Neural cell (in vitro differentiated cells): Measurements from ENCODE around the gene ZNF521. TPM values are rescaled to one million over a fixed set of nuclear protein-coding genes. Genes with fewer than 3 reads are reported as not detected.

Source experiments
- H2AFZ ChIP-seq: fragments of 200-600, 300-800 bp; sonication (generic), shearing (Covaris generic); 2 replicates; pipeline ENCODE4 v1.6.0; 2014; ENCODE audit warnings: low read depth, mild to moderate bottlenecking, antibody characterized with exemption, low read length, moderate library complexity
- H3F3A ChIP-seq: fragments of 200-600 bp; shearing (Covaris generic); 2 replicates; pipeline ENCODE4 v1.6.1; 2016; ENCODE audit warnings: mild to moderate bottlenecking, moderate library complexity, mixed read lengths, antibody characterized with exemption, low read length; ENCODE audit not compliant: insufficient read depth, poor library complexity, severe bottlenecking
- H3K27ac ChIP-seq: fragments of 200-600, 300-800 bp; sonication (generic), shearing (Covaris generic); 2 replicates; pipeline ENCODE4 v1.5.1; 2014; ENCODE audit warnings: mild to moderate bottlenecking, low read length, moderate library complexity
- H3K27me3 ChIP-seq: fragments of 300-800, 200-600 bp; sonication (generic), shearing (Covaris generic); 2 replicates; pipeline ENCODE4 v1.6.0; 2014; ENCODE audit warnings: mild to moderate bottlenecking, low read depth, low read length, moderate library complexity; ENCODE audit not compliant: insufficient read depth
- H3K36me3 ChIP-seq: fragments of 300-800, 200-600 bp; sonication (generic), shearing (Covaris generic); 2 replicates; pipeline ENCODE4 v1.5.1; 2014; ENCODE audit warnings: mild to moderate bottlenecking, antibody characterized with exemption, low read length, moderate library complexity; ENCODE audit not compliant: insufficient read depth
- H3K4me2 ChIP-seq: fragments of 300-800, 200-600 bp; sonication (generic), shearing (Covaris generic); 2 replicates; pipeline ENCODE4 v1.6.0; 2014; ENCODE audit warnings: mild to moderate bottlenecking, low read length
- H3K4me3 ChIP-seq: fragments of 300-800, 200-600 bp; sonication (generic), shearing (Covaris generic); 2 replicates; pipeline ENCODE4 v1.5.1; 2014; ENCODE audit warnings: mild to moderate bottlenecking, low read length, moderate library complexity
- H3K79me2 ChIP-seq: fragments of 200-600 bp; shearing (Covaris generic); replicated peaks from 2 replicates; pipeline ENCODE4 v1.6.0; 2014; ENCODE audit warnings: mild to moderate bottlenecking, low read length, moderate library complexity; ENCODE audit not compliant: insufficient read depth
- H3K9ac ChIP-seq: fragments of 300-800, 200-600 bp; sonication (generic), shearing (Covaris generic); 2 replicates; pipeline ENCODE4 v1.6.1; 2016; ENCODE audit warnings: mild to moderate bottlenecking, low read length, mixed read lengths
- H3K9me2 ChIP-seq: fragments of 200-600 bp; shearing (Covaris generic); 2 replicates; pipeline ENCODE4 v1.6.1; 2016; ENCODE audit warnings: mild to moderate bottlenecking, low read length, mixed read lengths; ENCODE audit not compliant: insufficient read depth
- H3K9me3 ChIP-seq: fragments of 200-600, 300-800 bp; sonication (generic), shearing (Covaris generic); 2 replicates; pipeline ENCODE4 v1.6.1; 2016; ENCODE audit warnings: mild to moderate bottlenecking, mixed run types, low read length, moderate library complexity, mixed read lengths
- H4K20me1 ChIP-seq: fragments of 200-600 bp; shearing (Covaris generic); 2 replicates; pipeline ENCODE4 v1.6.1; 2016; ENCODE audit warnings: mild to moderate bottlenecking, mixed run types; ENCODE audit not compliant: insufficient read depth
- EP300 ChIP-seq: fragments of 450-650 bp; conservative IDR thresholded peaks from 2 replicates; pipeline ENCODE4 v1.6.1; 2014; ENCODE audit warnings: antibody characterized with exemption, mild to moderate bottlenecking, moderate library complexity; ENCODE audit not compliant: poor library complexity, severe bottlenecking
- EZH2 ChIP-seq: fragments of 200-600, 300-800 bp; shearing (Covaris generic), sonication (generic); IDR thresholded peaks from 2 replicates; pipeline ENCODE4 v1.6.1; 2014; ENCODE audit warnings: antibody characterized with exemption, low read length, borderline replicate concordance, mild to moderate bottlenecking; ENCODE audit not compliant: insufficient read depth, poor library complexity, severe bottlenecking
- MXI1 ChIP-seq: fragments of 450-650 bp; conservative IDR thresholded peaks from 2 replicates; pipeline ENCODE4 v1.6.1; 2014; ENCODE audit warnings: antibody characterized with exemption, mild to moderate bottlenecking; ENCODE audit not compliant: poor library complexity, severe bottlenecking
- POLR2AphosphoS5 ChIP-seq: IDR thresholded peaks from 2 replicates; pipeline ENCODE4 v1.6.1; 2012
- RAD21 ChIP-seq: fragments of 450-650 bp; conservative IDR thresholded peaks from 2 replicates; pipeline ENCODE4 v1.6.1; 2014; ENCODE audit warnings: antibody characterized with exemption, mild to moderate bottlenecking, moderate library complexity
- SMC3 ChIP-seq: fragments of 450-650 bp; conservative IDR thresholded peaks from 2 replicates; pipeline ENCODE4 v1.6.1; 2014; ENCODE audit warnings: antibody characterized with exemption, mild to moderate bottlenecking, moderate library complexity; ENCODE audit not compliant: poor library complexity
- TAF1 ChIP-seq: IDR thresholded peaks from 2 replicates; pipeline ENCODE4 v1.6.1; 2012; ENCODE audit warnings: low read depth
- polyA plus RNA-seq: library from polyadenylated mRNA; depleted of rRNA; stranded (reverse); fragments of >200 nt; gene quantifications from 2 replicates; pipeline ENCODE4 v1.2.3, GENCODE V29; 2014
- TF ChIP-seq, protein P1 (sequence below): IDR thresholded peaks from 2 replicates; pipeline ENCODE4 v1.6.1; 2012; ENCODE audit warnings: borderline replicate concordance
- TF ChIP-seq, protein P2 (sequence below): fragments of 450-650 bp; IDR thresholded peaks from 2 replicates; pipeline ENCODE4 v1.5.1; 2014; ENCODE audit warnings: antibody characterized with exemption, mild to moderate bottlenecking, moderate library complexity; ENCODE audit not compliant: poor library complexity, severe bottlenecking

ZNF521 gene
- polyA plus RNA-seq, 1 donor from 2014 or later, result 101 TPM

DNA sequence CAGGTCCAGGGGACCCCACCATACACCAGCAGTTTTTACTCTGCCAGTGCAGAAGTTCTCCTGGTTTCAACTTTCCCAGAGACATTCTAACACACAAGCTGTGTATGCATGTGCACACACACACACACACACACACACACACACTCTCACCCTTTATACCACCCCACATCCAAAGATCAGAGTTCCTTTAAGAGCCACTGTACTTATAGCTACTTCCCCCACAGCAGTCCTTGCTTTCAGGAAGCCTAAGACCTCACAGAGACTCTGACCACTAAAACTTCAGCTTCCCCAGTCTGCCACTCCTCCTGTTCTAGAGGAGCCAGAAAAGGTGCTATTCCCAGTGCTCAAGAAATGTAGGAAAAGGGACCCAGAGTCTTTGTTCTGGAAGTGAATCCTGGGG, 107.8 kb downstream of the ZNF521 start:
- Histone ChIP-seq H3K4me2 (no peak overlapping the region), H3F3A (no peaks in the 10 kb centered on the region), H2AFZ (no peak overlapping the region), H3K27me3 (no peaks in the 10 kb centered on the region), H3K9me2 (no peaks in the 10 kb centered on the region), H3K36me3 (no peaks in the 10 kb centered on the region), H3K9me3 (no peaks in the 10 kb centered on the region), H3K27ac (no peak overlapping the region), H3K9ac (no peak overlapping the region), H3K79me2 (peaks cover 39% of the 10 kb centered on the region), H4K20me1 (no peaks in the 10 kb centered on the region), H3K4me3 (no peak overlapping the region)
- no peak for TF ChIP-seq EZH2
- TF ChIP-seq RAD21, result no peak
- no peak for TF ChIP-seq TAF1
- no peak for TF ChIP-seq MXI1
- TF ChIP-seq POLR2AphosphoS5, result no peak
- no peak for TF ChIP-seq SMC3
- TF ChIP-seq EP300, result no peak
- TF ChIP-seq, protein P1, sequence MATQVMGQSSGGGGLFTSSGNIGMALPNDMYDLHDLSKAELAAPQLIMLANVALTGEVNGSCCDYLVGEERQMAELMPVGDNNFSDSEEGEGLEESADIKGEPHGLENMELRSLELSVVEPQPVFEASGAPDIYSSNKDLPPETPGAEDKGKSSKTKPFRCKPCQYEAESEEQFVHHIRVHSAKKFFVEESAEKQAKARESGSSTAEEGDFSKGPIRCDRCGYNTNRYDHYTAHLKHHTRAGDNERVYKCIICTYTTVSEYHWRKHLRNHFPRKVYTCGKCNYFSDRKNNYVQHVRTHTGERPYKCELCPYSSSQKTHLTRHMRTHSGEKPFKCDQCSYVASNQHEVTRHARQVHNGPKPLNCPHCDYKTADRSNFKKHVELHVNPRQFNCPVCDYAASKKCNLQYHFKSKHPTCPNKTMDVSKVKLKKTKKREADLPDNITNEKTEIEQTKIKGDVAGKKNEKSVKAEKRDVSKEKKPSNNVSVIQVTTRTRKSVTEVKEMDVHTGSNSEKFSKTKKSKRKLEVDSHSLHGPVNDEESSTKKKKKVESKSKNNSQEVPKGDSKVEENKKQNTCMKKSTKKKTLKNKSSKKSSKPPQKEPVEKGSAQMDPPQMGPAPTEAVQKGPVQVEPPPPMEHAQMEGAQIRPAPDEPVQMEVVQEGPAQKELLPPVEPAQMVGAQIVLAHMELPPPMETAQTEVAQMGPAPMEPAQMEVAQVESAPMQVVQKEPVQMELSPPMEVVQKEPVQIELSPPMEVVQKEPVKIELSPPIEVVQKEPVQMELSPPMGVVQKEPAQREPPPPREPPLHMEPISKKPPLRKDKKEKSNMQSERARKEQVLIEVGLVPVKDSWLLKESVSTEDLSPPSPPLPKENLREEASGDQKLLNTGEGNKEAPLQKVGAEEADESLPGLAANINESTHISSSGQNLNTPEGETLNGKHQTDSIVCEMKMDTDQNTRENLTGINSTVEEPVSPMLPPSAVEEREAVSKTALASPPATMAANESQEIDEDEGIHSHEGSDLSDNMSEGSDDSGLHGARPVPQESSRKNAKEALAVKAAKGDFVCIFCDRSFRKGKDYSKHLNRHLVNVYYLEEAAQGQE, result no peak
- TF ChIP-seq, protein P2, sequence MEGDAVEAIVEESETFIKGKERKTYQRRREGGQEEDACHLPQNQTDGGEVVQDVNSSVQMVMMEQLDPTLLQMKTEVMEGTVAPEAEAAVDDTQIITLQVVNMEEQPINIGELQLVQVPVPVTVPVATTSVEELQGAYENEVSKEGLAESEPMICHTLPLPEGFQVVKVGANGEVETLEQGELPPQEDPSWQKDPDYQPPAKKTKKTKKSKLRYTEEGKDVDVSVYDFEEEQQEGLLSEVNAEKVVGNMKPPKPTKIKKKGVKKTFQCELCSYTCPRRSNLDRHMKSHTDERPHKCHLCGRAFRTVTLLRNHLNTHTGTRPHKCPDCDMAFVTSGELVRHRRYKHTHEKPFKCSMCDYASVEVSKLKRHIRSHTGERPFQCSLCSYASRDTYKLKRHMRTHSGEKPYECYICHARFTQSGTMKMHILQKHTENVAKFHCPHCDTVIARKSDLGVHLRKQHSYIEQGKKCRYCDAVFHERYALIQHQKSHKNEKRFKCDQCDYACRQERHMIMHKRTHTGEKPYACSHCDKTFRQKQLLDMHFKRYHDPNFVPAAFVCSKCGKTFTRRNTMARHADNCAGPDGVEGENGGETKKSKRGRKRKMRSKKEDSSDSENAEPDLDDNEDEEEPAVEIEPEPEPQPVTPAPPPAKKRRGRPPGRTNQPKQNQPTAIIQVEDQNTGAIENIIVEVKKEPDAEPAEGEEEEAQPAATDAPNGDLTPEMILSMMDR, result no peak

DNA sequence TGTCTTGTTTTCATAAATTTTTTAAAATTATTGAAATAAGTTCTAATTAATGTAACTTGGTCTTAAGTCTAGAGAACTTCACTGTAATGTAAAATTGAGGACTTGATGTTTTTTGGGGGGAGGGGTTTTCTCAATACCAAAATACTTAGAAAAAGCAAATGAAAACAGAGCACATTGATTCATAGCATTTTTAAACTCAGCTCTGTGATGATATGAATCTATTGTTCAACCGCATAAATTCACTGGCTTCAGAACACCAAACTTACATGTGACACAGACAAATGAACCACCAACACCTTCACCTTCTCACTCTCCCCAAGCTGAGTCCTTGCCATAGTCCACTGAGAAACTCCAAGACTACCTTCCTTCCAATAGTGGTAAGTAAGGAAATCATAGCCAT, 108.2 kb downstream of the ZNF521 start:
- H3K9me3 ChIP-seq, result no peaks in the 10 kb centered on the region
- no peak overlapping the region for H3K4me2 ChIP-seq
- H3K36me3 ChIP-seq, result no peaks in the 10 kb centered on the region
- TF ChIP-seq TAF1, result no peak
- H2AFZ ChIP-seq, result no peak overlapping the region
- H3K9ac ChIP-seq, result no peak overlapping the region
- H3K9me2 ChIP-seq, result no peaks in the 10 kb centered on the region
- H3K27me3 ChIP-seq, result no peaks in the 10 kb centered on the region
- no peaks in the 10 kb centered on the region for H4K20me1 ChIP-seq
- no peaks in the 10 kb centered on the region for H3F3A ChIP-seq
- H3K79me2 ChIP-seq, result peaks cover 39% of the 10 kb centered on the region
- no peak overlapping the region for H3K4me3 ChIP-seq
- no peak overlapping the region for H3K27ac ChIP-seq

DNA sequence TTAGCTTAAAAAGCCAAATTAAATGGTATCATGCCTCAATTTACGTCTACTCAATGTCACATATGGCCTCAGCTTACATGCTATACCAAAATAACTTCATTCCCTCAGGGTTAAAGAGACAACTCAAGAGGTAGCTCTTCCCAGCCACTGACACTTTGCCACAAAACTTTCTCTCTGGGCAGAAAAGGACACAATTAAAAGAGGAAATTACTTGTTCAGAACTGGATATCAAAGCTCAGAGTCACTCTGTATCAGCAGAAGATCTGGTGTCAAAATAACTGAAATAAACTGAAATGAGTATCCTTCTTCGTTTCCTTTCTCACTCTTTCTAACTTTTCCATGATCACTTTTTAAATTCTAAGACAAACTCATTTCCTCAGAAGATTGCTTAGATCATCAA, 108.7 kb downstream of the ZNF521 start:
- Histone ChIP-seq H3K9me2 (no peaks in the 10 kb centered on the region), H3K36me3 (no peaks in the 10 kb centered on the region), H3K9me3 (no peaks in the 10 kb centered on the region), H4K20me1 (no peaks in the 10 kb centered on the region), H3K4me2 (no peak overlapping the region), H3F3A (no peaks in the 10 kb centered on the region), H3K4me3 (no peak overlapping the region), H3K27ac (no peak overlapping the region), H3K27me3 (no peaks in the 10 kb centered on the region), H3K79me2 (peaks cover 34% of the 10 kb centered on the region), H2AFZ (no peak overlapping the region), H3K9ac (no peak overlapping the region)
- TF ChIP-seq MXI1 (no peak), TAF1 (no peak), SMC3 (no peak), POLR2AphosphoS5 (no peak), EZH2 (no peak), RAD21 (no peak), EP300 (no peak)
- TF ChIP-seq, protein P2, result no peak
- TF ChIP-seq, protein P1, result no peak
